GM21360 (cell line): ENCODE data around the gene NUDT16L1.

ENCODE experiments used
- ATAC-seq: cut with Tn5 transposase; IDR thresholded peaks from one replicate; pipeline ENCODE4 v1.9.1; 2021; ENCODE audit warnings: mild to moderate bottlenecking, moderate library complexity; ENCODE audit not compliant: unreplicated experiment

The NUDT16L1 gene

GRCh38 chr16:4663777-4664465 lies 29.4 kb upstream of the NUDT16L1 start:
- no peak for ATAC-seq

- no peak for ATAC-seq
Measured at GRCh38 chr16:4664538-4665418, 28.6 kb upstream of the NUDT16L1 start.

GRCh38 chr16:4666537-4667202 lies 26.7 kb upstream of the NUDT16L1 start:
- ATAC-seq: no peak

- no peak for ATAC-seq
Measured at GRCh38 chr16:4667203-4667963, 26.0 kb upstream of the NUDT16L1 start.

GRCh38 chr16:4668313-4668960 lies 24.9 kb upstream of the NUDT16L1 start:
- no peak for ATAC-seq

GRCh38 chr16:4673387-4674046 lies 19.8 kb upstream of the NUDT16L1 start:
- ATAC-seq: no peak

- no peak for ATAC-seq
Measured at GRCh38 chr16:4674926-4675530, 18.3 kb upstream of the NUDT16L1 start.

GRCh38 chr16:4675864-4676786 lies 17.2 kb upstream of the NUDT16L1 start:
- no peak for ATAC-seq

GRCh38 chr16:4676831-4677230 lies 16.5 kb upstream of the NUDT16L1 start:
- no peak for ATAC-seq

GRCh38 chr16:4677390-4677789 lies 16.0 kb upstream of the NUDT16L1 start:
- no peak for ATAC-seq

GRCh38 chr16:4677994-4678393 lies 15.4 kb upstream of the NUDT16L1 start:
- ATAC-seq: no peak

- ATAC-seq: no peak
Measured at GRCh38 chr16:4678596-4678995, 14.8 kb upstream of the NUDT16L1 start.

- no peak for ATAC-seq
Measured at GRCh38 chr16:4679156-4679849, 14.1 kb upstream of the NUDT16L1 start.

GRCh38 chr16:4679850-4680636 lies 13.3 kb upstream of the NUDT16L1 start:
- ATAC-seq: no peak

GRCh38 chr16:4680673-4681470 lies 12.5 kb upstream of the NUDT16L1 start:
- ATAC-seq: no peak

GRCh38 chr16:4681471-4682083 lies 11.8 kb upstream of the NUDT16L1 start:
- ATAC-seq: no peak
